Measurements from ENCODE around the gene COG5. TPM values are rescaled to one million over a fixed set of nuclear protein-coding genes. Genes with fewer than 3 reads are reported as not detected.

COG5 gene
- total and polyA plus RNA-seq, 4 donors: 4.1 to 27.1 (median 8.4) TPM

DNA sequence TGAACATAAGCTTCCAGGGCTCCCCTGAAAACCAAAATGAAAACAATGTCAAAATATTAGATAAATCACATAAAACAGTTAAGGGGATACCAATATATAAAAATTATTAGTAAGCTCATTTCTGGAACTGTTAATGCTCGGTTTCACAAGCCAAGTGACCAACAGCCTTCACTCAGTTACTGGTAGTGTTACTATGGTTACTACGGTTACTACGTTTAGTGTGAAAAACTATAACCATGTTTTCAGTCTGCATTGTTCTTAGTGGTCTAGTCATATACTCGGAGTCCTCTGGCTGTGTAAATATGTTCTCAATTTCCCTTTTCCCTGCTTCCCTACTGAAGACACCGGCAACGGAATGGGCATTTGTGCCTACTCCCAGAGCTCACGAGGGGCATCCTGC is 360.1 kb downstream of the COG5 start:
- H3K27me3 ChIP-seq (ENCODE audit: control insufficient read depth in 4 of 4, insufficient read depth in 4 of 4, low read length in 3 of 4): no peaks in the 10 kb centered on the region
- DNase-seq (ENCODE audit: low spot score): no peak
- H3K36me3 ChIP-seq (ENCODE audit: control insufficient read depth in 4 of 4, insufficient read depth in 3 of 4, low read depth in 1 of 4, low read length in 3 of 4): peaks cover 7 to 66% (median 46%) of the 10 kb centered on the region in 4 donors
- H3K9me3 ChIP-seq (ENCODE audit: control insufficient read depth in 4 of 4, low read length in 3 of 4): no peaks in the 10 kb centered on the region
- no peak overlapping the region for H3K27ac ChIP-seq (ENCODE audit: low read depth in 1 of 2, low read length in 2 of 2)
- TF ChIP-seq RXRA (IDR thresholded peaks at IDR 0.05) (no peak), FOXA1 (IDR thresholded peaks at IDR 0.05) (no peak), SP1 (IDR thresholded peaks at IDR 0.05) (no peak), NR2F2 (IDR thresholded peaks at IDR 0.05) (no peak), HNF4A (conservative IDR thresholded peaks at IDR 0.05) (no peak), JUND (IDR thresholded peaks at IDR 0.05) (no peak), FOXA2 (IDR thresholded peaks at IDR 0.05) (no peak)
- TF ChIP-seq, protein P1, sequence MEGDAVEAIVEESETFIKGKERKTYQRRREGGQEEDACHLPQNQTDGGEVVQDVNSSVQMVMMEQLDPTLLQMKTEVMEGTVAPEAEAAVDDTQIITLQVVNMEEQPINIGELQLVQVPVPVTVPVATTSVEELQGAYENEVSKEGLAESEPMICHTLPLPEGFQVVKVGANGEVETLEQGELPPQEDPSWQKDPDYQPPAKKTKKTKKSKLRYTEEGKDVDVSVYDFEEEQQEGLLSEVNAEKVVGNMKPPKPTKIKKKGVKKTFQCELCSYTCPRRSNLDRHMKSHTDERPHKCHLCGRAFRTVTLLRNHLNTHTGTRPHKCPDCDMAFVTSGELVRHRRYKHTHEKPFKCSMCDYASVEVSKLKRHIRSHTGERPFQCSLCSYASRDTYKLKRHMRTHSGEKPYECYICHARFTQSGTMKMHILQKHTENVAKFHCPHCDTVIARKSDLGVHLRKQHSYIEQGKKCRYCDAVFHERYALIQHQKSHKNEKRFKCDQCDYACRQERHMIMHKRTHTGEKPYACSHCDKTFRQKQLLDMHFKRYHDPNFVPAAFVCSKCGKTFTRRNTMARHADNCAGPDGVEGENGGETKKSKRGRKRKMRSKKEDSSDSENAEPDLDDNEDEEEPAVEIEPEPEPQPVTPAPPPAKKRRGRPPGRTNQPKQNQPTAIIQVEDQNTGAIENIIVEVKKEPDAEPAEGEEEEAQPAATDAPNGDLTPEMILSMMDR (IDR thresholded peaks at IDR 0.05; ENCODE audit: low read depth, low read length, missing input control): no peak
- TF ChIP-seq, protein P2, sequence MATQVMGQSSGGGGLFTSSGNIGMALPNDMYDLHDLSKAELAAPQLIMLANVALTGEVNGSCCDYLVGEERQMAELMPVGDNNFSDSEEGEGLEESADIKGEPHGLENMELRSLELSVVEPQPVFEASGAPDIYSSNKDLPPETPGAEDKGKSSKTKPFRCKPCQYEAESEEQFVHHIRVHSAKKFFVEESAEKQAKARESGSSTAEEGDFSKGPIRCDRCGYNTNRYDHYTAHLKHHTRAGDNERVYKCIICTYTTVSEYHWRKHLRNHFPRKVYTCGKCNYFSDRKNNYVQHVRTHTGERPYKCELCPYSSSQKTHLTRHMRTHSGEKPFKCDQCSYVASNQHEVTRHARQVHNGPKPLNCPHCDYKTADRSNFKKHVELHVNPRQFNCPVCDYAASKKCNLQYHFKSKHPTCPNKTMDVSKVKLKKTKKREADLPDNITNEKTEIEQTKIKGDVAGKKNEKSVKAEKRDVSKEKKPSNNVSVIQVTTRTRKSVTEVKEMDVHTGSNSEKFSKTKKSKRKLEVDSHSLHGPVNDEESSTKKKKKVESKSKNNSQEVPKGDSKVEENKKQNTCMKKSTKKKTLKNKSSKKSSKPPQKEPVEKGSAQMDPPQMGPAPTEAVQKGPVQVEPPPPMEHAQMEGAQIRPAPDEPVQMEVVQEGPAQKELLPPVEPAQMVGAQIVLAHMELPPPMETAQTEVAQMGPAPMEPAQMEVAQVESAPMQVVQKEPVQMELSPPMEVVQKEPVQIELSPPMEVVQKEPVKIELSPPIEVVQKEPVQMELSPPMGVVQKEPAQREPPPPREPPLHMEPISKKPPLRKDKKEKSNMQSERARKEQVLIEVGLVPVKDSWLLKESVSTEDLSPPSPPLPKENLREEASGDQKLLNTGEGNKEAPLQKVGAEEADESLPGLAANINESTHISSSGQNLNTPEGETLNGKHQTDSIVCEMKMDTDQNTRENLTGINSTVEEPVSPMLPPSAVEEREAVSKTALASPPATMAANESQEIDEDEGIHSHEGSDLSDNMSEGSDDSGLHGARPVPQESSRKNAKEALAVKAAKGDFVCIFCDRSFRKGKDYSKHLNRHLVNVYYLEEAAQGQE (IDR thresholded peaks at IDR 0.05): no peak
- H3K4me3 ChIP-seq (ENCODE audit: low read depth in 1 of 3, low read length in 3 of 3): no peak overlapping the region
- 95% methylated on average over 7 of the region's 7 CpGs for WGBS
- no peaks in the 10 kb centered on the region for H3K4me1 ChIP-seq (ENCODE audit: control insufficient read depth in 4 of 4, insufficient read depth in 4 of 4, low read length in 3 of 4)
- no peak overlapping the region for H3K9ac ChIP-seq (ENCODE audit: low read depth in 1 of 2, low read length in 2 of 2)

DNA sequence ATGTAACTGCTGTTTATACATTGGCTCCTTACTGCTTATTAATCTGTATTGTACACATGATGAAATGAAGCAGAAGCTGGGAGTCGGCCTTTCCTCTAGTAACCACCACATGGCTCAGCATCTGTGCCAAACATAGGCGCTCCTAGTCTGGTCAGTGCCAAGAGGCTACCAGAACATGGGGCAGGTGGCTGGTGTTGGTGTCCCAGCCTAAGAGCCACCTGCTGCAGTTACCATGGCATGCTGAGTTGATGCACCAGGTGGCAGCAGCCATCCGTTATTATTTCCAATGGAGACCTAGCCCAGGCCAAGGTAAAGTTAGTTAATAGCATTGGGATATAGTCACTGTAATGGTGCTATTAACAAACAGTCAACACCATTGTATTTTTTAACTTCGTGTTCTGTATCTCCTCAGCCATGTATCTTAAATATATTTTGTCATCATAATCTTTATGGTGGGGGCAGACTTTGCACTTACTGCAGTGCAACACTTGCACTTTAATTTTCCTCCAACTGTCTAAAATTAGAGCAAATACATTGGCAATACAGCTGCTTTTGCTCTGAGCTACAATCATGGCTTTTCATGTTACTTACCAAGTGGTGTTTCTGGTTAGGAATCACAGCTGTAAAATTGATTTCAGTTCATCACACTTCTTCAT is 361.8 kb downstream of the COG5 start:
- Histone ChIP-seq H3K9ac (ENCODE audit: low read depth in 1 of 2, low read length in 2 of 2) (no peak overlapping the region), H3K36me3 (ENCODE audit: control insufficient read depth in 4 of 4, insufficient read depth in 3 of 4, low read depth in 1 of 4, low read length in 3 of 4) (peaks cover 10 to 74% (median 53%) of the 10 kb centered on the region in 4 donors), H3K27me3 (ENCODE audit: control insufficient read depth in 4 of 4, insufficient read depth in 4 of 4, low read length in 3 of 4) (no peaks in the 10 kb centered on the region), H3K27ac (ENCODE audit: low read depth in 1 of 2, low read length in 2 of 2) (no peak overlapping the region), H3K4me3 (ENCODE audit: low read depth in 1 of 3, low read length in 3 of 3) (no peak overlapping the region), H3K4me1 (ENCODE audit: control insufficient read depth in 4 of 4, insufficient read depth in 4 of 4, low read length in 3 of 4) (no peaks in the 10 kb centered on the region), H3K9me3 (ENCODE audit: control insufficient read depth in 4 of 4, low read length in 3 of 4) (no peaks in the 10 kb centered on the region)
- WGBS: 76% methylated on average over 4 of the region's 4 CpGs
- TF ChIP-seq, protein P2 (IDR thresholded peaks at IDR 0.05): no peak
- TF ChIP-seq RAD21 (IDR thresholded peaks at IDR 0.05): peak; percentile 64 to 79
- no peak for TF ChIP-seq JUND (IDR thresholded peaks at IDR 0.05)
- TF ChIP-seq, protein P1 (IDR thresholded peaks at IDR 0.05; ENCODE audit: low read depth, low read length, missing input control): peak; percentile 39
- TF ChIP-seq, protein P3, sequence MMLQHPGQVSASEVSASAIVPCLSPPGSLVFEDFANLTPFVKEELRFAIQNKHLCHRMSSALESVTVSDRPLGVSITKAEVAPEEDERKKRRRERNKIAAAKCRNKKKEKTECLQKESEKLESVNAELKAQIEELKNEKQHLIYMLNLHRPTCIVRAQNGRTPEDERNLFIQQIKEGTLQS (IDR thresholded peaks at IDR 0.05): no peak
- no peak for TF ChIP-seq RXRA (IDR thresholded peaks at IDR 0.05)
- TF ChIP-seq, protein P4, sequence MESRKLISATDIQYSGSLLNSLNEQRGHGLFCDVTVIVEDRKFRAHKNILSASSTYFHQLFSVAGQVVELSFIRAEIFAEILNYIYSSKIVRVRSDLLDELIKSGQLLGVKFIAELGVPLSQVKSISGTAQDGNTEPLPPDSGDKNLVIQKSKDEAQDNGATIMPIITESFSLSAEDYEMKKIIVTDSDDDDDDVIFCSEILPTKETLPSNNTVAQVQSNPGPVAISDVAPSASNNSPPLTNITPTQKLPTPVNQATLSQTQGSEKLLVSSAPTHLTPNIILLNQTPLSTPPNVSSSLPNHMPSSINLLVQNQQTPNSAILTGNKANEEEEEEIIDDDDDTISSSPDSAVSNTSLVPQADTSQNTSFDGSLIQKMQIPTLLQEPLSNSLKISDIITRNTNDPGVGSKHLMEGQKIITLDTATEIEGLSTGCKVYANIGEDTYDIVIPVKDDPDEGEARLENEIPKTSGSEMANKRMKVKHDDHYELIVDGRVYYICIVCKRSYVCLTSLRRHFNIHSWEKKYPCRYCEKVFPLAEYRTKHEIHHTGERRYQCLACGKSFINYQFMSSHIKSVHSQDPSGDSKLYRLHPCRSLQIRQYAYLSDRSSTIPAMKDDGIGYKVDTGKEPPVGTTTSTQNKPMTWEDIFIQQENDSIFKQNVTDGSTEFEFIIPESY (IDR thresholded peaks at IDR 0.05): no peak
- TF ChIP-seq, protein P5, sequence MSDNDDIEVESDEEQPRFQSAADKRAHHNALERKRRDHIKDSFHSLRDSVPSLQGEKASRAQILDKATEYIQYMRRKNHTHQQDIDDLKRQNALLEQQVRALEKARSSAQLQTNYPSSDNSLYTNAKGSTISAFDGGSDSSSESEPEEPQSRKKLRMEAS (IDR thresholded peaks at IDR 0.05): no peak
- no peak for TF ChIP-seq HNF4G (IDR thresholded peaks at IDR 0.05)
- TF ChIP-seq SP1 (IDR thresholded peaks at IDR 0.05): no peak
- no peak for TF ChIP-seq TAF1 (conservative IDR thresholded peaks at IDR 0.05)
- no peak for DNase-seq (ENCODE audit: low spot score)
